Neuron (in vitro differentiated cells): Measurements from ENCODE around the gene SMCO3.

Source experiments
- H2AFZ ChIP-seq: one replicate; pipeline ENCODE4 v1.6.1; 2013; ENCODE audit warnings: low read depth, mild to moderate bottlenecking, inconsistent platforms, low read length, moderate library complexity
- H3K27me3 ChIP-seq: one replicate; pipeline ENCODE4 v1.6.1; 2013; ENCODE audit warnings: low read length; ENCODE audit not compliant: insufficient read depth
- H3K36me3 ChIP-seq: one replicate; pipeline ENCODE4 v1.6.1; 2013; ENCODE audit warnings: low read length; ENCODE audit not compliant: insufficient read depth
- H3K4me1 ChIP-seq: one replicate; pipeline ENCODE4 v1.6.1; 2013; ENCODE audit warnings: low read length; ENCODE audit not compliant: insufficient read depth
- H3K4me3 ChIP-seq: 2 replicates; pipeline ENCODE4 v1.5.1; 2013; ENCODE audit warnings: mild to moderate bottlenecking, low read length, moderate library complexity
- H3K9me3 ChIP-seq: one replicate; pipeline ENCODE4 v1.6.1; 2013; ENCODE audit warnings: low read length

The SMCO3 gene

GRCh38 chr12:14814014-14814413 lies at the start of gene SMCO3:
Gene SMCO3, minus strand, starts transcription at chr12:14814182. Its CDS starts 7,502 bp downstream, at chr12:14806680.
- peak within 1 kb of the TSS; percentile 18 for H2AFZ ChIP-seq
- H3K4me3 ChIP-seq: peak within 1 kb of the TSS; percentile 78
- no peaks in the 10 kb centered on the region for H3K27me3 ChIP-seq
- no peaks in the 10 kb centered on the region for H3K9me3 ChIP-seq
- peaks cover 3% of the 10 kb centered on the region for H3K36me3 ChIP-seq
- H3K4me1 ChIP-seq: peaks cover 6% of the 10 kb centered on the region

GRCh38 chr12:14860490-14860889 lies 46.5 kb upstream of the SMCO3 start:
- no peaks in the 10 kb centered on the region for H3K4me1 ChIP-seq
- H3K27me3 ChIP-seq: no peaks in the 10 kb centered on the region

GRCh38 chr12:14858513-14858912 lies 44.5 kb upstream of the SMCO3 start:
- Histone ChIP-seq H3K36me3 (no peaks in the 10 kb centered on the region), H3K4me1 (no peaks in the 10 kb centered on the region), H3K9me3 (no peaks in the 10 kb centered on the region), H3K4me3 (no peak overlapping the region), H3K27me3 (no peaks in the 10 kb centered on the region), H2AFZ (no peak overlapping the region)

More at GRCh38 chr12:14860490-14860889, 46.5 kb upstream of the SMCO3 start:
- H3K4me3 ChIP-seq: no peak overlapping the region
- H3K36me3 ChIP-seq: no peaks in the 10 kb centered on the region
- no peak overlapping the region for H2AFZ ChIP-seq
- no peaks in the 10 kb centered on the region for H3K9me3 ChIP-seq

- no peak overlapping the region for H2AFZ ChIP-seq
- no peaks in the 10 kb centered on the region for H3K9me3 ChIP-seq
- peaks cover 10% of the 10 kb centered on the region for H3K4me1 ChIP-seq
- no peaks in the 10 kb centered on the region for H3K36me3 ChIP-seq
- no peak overlapping the region for H3K4me3 ChIP-seq
- H3K27me3 ChIP-seq: no peaks in the 10 kb centered on the region
Measured at GRCh38 chr12:14854586-14855183, 40.7 kb upstream of the SMCO3 start.

GRCh38 chr12:14853961-14854360 lies 40.0 kb upstream of the SMCO3 start:
- Histone ChIP-seq H3K4me3 (no peak overlapping the region), H2AFZ (no peak overlapping the region), H3K9me3 (no peaks in the 10 kb centered on the region), H3K4me1 (peaks cover 12% of the 10 kb centered on the region), H3K27me3 (no peaks in the 10 kb centered on the region), H3K36me3 (no peaks in the 10 kb centered on the region)

GRCh38 chr12:14852880-14853279 lies 38.9 kb upstream of the SMCO3 start:
- H3K4me1 ChIP-seq: peaks cover 12% of the 10 kb centered on the region
- no peaks in the 10 kb centered on the region for H3K27me3 ChIP-seq
- H3K4me3 ChIP-seq: no peak overlapping the region
- H3K36me3 ChIP-seq: no peaks in the 10 kb centered on the region
- no peak overlapping the region for H2AFZ ChIP-seq
- H3K9me3 ChIP-seq: no peaks in the 10 kb centered on the region

- Histone ChIP-seq H3K9me3 (no peaks in the 10 kb centered on the region), H3K4me1 (peaks cover 21% of the 10 kb centered on the region), H2AFZ (no peak overlapping the region), H3K27me3 (no peaks in the 10 kb centered on the region), H3K36me3 (no peaks in the 10 kb centered on the region), H3K4me3 (no peak overlapping the region)
Measured at GRCh38 chr12:14850929-14851663, 37.1 kb upstream of the SMCO3 start.

- no peaks in the 10 kb centered on the region for H3K36me3 ChIP-seq
- H3K4me3 ChIP-seq: no peak overlapping the region
- no peaks in the 10 kb centered on the region for H3K9me3 ChIP-seq
- no peak overlapping the region for H2AFZ ChIP-seq
- H3K4me1 ChIP-seq: peaks cover 21% of the 10 kb centered on the region
- no peaks in the 10 kb centered on the region for H3K27me3 ChIP-seq
Measured at GRCh38 chr12:14849661-14850060, 35.7 kb upstream of the SMCO3 start.

GRCh38 chr12:14846876-14847580 lies 33.0 kb upstream of the SMCO3 start:
- H3K4me3 ChIP-seq: no peak overlapping the region
- no peaks in the 10 kb centered on the region for H3K9me3 ChIP-seq
- no peaks in the 10 kb centered on the region for H3K36me3 ChIP-seq
- no peak overlapping the region for H2AFZ ChIP-seq
- no peaks in the 10 kb centered on the region for H3K27me3 ChIP-seq
- peaks cover 21% of the 10 kb centered on the region for H3K4me1 ChIP-seq

GRCh38 chr12:14846042-14846587 lies 32.1 kb upstream of the SMCO3 start:
- Histone ChIP-seq H3K9me3 (no peaks in the 10 kb centered on the region), H3K4me3 (no peak overlapping the region), H3K27me3 (no peaks in the 10 kb centered on the region), H2AFZ (no peak overlapping the region), H3K36me3 (no peaks in the 10 kb centered on the region), H3K4me1 (peaks cover 18% of the 10 kb centered on the region)

GRCh38 chr12:14845350-14845750 lies 31.4 kb upstream of the SMCO3 start:
- Histone ChIP-seq H3K27me3 (no peaks in the 10 kb centered on the region), H3K4me1 (peaks cover 13% of the 10 kb centered on the region), H3K4me3 (no peak overlapping the region), H3K9me3 (no peaks in the 10 kb centered on the region), H2AFZ (no peak overlapping the region), H3K36me3 (no peaks in the 10 kb centered on the region)

- H3K27me3 ChIP-seq: no peaks in the 10 kb centered on the region
- H2AFZ ChIP-seq: no peak overlapping the region
- peaks cover 9% of the 10 kb centered on the region for H3K4me1 ChIP-seq
- H3K4me3 ChIP-seq: no peak overlapping the region
- no peaks in the 10 kb centered on the region for H3K9me3 ChIP-seq
- H3K36me3 ChIP-seq: no peaks in the 10 kb centered on the region
Measured at GRCh38 chr12:14844401-14844800, 30.4 kb upstream of the SMCO3 start.

- H3K36me3 ChIP-seq: no peaks in the 10 kb centered on the region
- no peaks in the 10 kb centered on the region for H3K27me3 ChIP-seq
- H3K9me3 ChIP-seq: no peaks in the 10 kb centered on the region
- no peak within 1 kb of the TSS for H2AFZ ChIP-seq
- H3K4me1 ChIP-seq: peaks cover 9% of the 10 kb centered on the region
- no peak within 1 kb of the TSS for H3K4me3 ChIP-seq
Measured at GRCh38 chr12:14843425-14843887, 29.5 kb upstream of the SMCO3 start, which contains the start of gene ART4. Gene ART4, minus strand, starts transcription at chr12:14843526. Its CDS starts 413 bp downstream, at chr12:14843113.
